GM18511 (cell line): Measurements from ENCODE around the gene CCDC88C.

Source experiments
- ATAC-seq: cut with Tn5 transposase; IDR thresholded peaks from one replicate; pipeline ENCODE4 v1.9.1; 2021; ENCODE audit warnings: mild to moderate bottlenecking, moderate library complexity; ENCODE audit not compliant: unreplicated experiment

Gene CCDC88C

DNA sequence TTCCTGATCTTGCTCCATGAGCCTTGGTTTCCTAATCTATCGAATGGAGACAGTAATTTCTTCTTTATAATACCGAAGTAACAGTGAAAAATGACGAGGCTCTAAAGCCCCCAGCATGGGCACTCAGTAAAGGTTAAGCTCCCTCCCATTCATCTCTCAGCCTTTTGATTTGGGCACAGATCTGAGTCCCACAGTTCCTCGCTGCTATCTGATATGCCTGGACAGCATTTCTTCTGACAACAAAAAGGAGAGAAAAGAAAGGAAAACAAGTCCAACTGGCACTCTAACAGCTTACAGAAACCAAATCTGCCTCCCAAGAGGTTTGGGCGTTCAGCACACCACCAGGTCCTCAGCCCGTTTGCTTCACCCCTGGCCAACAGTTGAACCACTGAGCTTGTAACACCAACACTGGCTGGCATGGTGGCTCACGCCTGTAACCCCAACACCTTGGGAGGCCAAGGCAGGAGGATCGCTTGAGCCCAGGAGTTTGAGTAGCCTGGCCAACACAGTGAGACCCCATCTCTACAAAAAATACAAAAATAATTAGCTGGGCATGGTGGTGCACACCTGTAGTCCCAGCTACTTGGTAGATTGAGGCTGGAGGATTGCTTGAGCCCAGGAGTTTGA is 19.5 kb downstream of the CCDC88C start:
- no peak for ATAC-seq

DNA sequence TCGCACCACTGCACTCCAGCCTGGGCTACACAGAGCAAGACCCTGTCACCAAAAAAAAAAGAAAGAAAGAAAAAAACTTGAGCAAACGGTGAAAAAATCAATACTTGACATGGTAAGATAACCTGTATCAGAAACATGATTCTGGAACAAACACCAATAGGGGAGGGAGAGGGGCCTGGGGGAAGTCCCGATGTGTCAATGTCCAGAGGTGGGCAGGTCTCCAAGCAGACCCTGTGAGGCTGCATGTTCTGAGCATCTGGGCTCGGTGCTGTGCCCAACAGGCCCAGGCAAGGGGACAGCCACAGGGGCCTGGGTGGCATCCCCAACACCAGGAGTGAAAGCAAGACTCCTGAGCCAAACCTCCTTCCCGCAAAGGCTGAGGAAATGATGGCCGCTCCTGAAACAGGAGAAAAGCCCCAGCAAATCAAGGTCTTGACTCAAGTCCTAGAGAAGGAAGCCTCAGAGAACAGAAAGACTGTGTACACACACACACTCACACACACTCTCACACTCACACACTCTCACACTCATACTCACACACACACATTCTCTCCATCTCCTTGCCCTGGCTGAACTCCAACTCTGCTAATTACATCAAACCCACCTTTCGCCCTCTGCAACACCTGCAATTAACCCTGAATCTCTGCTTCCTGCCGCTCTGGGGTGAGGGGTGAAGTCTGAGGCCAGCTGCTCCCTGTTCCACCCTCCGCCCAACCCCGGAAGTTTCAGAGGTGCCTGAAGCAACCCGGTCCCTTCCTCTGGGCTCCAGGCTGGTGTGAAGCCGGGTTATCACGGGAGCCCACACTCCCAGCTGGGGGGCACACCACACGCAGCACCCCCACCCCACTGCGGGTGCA is 20.4 kb downstream of the CCDC88C start:
- ATAC-seq = peak; percentile 83

GRCh38 chr14:91396013-91396660 is 21.5 kb downstream of the CCDC88C start:
- no peak for ATAC-seq

DNA sequence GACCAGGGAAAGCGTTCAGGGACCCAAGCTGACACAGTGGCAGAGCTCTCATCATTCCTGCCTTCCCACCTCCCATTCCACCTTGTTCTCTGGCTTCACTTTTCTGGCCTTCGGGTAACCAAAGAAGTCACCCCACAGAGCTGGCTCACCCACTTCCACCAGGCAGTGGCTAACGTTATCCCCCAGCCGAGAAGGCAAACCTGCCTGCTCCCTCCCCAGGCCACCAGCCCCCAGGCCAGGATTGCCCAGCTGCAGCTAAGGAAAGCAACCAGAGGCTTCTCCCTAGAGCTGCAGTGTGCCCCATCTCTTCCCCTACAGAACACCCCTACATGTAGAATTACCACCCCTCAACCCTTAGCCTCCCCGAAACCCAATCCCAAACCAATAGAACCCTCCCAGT is 22.2 kb downstream of the CCDC88C start:
- no peak for ATAC-seq

DNA sequence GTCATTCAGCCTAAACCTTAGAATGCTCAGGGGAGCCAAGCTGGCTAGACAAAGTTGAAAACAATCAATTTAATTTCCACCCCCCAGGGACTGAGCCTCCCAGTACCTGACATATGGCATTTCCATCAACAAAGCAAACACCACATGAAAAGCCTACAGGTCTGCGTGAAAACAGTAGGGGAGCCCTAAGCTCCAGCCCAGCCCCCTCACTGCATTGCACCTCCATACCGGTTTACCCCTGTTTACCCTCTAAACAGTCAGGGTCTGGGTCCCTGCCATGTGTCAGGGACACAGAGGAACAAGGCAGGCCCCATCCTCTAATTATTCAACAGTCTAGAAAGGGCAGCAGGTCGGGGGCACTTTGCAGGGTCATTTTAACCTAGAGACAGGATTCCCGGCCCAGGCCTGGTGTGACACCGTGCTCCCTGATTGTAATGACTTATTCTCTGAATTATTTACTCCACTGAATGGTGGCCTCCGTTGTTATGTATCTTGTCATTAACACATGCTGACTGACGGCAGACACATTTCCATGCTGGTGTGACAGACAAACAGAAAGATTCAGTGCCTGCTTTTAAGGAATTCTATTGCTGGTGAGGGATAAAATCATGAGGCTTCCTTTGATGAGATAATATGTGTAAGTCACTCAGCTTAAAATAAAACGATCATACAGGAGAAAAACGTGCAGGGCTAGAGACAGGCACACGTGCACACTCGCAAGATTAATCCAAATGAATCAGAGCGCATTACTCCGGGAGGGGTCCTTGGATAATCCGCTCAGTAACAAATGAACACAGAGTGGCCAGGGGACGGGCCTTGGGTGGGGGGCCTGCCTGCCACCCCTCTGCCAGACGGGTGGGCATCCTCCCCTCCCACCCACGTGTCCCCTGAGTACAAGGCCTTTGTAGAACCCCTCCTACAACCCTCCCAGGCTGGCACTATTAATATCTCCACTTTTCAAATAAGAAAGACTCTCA is 23.2 kb downstream of the CCDC88C start:
- no peak for ATAC-seq

DNA sequence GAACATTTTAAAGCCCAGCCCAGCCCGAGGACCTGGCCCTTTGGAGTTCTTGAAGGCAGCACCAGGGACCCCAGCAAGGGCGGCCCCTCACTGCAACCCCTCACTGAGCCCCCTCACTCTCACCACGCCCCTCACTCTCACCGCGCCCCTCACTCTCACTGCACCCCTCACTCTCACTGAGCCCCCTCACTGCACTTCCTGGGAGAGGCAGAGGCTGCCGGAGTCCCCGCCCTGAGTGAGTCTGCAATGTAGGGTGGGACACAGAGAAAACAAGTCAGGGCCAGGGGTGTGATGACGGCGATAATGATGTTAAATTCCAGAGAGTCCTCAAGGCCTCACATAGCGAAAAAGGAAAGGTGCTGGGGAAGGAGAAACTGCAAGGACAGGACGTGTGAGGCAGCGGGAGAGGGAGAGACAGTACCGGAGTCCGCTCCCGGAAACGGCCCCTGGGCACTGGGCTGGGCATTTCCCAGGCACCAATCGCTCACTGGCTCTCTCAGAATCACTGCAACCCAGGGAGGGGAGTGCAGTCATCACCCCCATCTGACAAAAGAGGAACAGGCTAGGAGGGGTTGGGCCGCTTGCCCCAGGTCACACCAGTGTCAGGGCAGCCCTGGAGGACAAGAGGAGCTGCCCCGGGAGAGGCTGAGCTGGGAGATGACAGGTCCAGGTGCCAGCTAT is 24.9 kb downstream of the CCDC88C start:
- ATAC-seq = no peak

DNA sequence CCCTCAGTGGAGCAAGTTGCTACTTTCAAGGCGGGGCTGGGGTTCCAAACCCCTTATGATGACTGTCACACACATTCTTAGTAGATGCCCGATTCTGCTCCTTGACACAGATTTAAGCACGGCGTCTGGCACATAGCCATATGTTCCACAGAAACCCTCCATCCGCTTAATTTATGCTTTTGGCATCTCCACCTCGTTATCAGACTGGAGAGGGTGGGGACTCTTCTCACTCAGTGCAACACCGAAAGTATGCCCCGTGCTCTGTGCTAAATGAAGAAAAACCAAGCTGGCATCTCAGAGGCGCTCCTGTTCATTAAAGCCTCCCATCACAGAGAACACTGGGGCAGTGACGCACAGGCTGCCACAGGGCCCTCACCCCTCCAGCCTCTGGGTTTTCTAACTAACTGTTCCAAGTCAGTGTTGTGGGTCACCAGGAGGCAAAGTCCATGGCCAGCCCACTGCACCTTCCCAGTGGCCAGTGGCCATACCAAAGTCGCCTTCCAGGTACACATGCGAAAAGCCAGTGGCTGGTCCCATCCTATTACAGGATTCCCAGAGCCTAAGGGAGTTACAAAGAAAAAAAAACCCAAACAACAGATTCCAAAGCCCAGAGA is 27.3 kb downstream of the CCDC88C start:
- ATAC-seq = no peak

- ATAC-seq = no peak
Measured at GRCh38 chr14:91389150-91389549, 28.5 kb downstream of the CCDC88C start.

DNA sequence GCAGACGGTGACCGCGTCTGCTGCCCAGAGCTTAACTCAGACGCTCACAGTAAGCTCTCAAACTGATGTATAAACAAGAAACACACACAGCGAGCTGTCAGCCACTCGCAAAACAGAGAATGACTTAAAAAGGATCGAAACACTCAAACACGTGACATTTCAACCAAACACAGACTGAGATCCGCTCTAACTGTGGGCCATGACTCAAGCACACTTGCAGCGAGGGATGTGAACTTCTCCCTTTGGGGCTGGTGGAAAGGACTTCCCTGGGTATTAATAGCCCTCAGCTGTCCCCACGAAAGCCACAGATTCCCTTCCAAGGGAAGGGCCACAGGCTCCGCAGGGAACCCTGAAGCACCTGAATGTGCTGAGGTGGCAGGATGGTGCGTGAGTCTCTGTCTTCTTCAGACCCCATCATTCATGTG is 29.1 kb downstream of the CCDC88C start:
- ATAC-seq = peak; percentile 88

DNA sequence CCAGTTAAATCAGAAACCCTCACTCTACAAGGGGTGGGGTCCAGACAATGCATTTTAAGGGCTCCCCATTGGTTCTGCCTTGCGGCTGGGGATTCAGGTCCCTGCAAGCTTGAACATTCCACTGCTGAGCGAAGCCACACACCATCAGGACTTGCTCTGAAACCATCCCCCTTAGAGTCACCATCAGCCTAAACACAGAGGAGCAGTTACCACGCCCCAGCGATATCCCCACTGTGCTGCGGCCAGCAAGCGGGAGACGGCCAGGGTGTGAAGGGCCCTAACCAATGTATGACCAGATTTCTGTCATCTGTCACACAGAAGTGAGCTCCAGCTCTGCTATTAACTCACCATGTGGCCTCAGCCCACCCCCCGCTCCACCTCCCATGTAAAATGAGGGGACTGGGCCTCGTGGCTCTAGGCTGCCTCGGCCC is 29.7 kb downstream of the CCDC88C start:
- no peak for ATAC-seq

- ATAC-seq = no peak
Measured at GRCh38 chr14:91387169-91387835, 30.3 kb downstream of the CCDC88C start.

DNA sequence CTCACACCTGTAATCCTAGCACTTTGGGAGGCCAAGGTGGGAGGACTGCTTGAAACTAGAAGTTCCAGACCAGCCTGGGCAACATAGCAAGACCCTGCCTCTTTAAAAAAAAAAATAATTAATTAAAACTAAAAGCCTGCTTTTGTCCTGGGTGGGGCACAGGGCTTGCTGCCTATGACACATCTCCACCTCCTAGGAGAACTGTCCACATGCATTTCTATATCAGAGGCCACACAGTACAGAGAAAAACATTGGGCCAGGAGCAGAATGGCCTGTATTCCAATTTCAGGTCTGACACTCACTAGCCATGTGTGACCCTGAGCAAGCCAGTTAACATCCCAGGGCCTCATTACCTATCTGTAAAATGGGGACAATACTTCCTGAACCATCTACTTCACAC is 31.9 kb downstream of the CCDC88C start:
- ATAC-seq = no peak

GRCh38 chr14:91385224-91385623 is 32.4 kb downstream of the CCDC88C start:
- ATAC-seq = no peak

- ATAC-seq = no peak
Measured at GRCh38 chr14:91383439-91383838, 34.2 kb downstream of the CCDC88C start.

DNA sequence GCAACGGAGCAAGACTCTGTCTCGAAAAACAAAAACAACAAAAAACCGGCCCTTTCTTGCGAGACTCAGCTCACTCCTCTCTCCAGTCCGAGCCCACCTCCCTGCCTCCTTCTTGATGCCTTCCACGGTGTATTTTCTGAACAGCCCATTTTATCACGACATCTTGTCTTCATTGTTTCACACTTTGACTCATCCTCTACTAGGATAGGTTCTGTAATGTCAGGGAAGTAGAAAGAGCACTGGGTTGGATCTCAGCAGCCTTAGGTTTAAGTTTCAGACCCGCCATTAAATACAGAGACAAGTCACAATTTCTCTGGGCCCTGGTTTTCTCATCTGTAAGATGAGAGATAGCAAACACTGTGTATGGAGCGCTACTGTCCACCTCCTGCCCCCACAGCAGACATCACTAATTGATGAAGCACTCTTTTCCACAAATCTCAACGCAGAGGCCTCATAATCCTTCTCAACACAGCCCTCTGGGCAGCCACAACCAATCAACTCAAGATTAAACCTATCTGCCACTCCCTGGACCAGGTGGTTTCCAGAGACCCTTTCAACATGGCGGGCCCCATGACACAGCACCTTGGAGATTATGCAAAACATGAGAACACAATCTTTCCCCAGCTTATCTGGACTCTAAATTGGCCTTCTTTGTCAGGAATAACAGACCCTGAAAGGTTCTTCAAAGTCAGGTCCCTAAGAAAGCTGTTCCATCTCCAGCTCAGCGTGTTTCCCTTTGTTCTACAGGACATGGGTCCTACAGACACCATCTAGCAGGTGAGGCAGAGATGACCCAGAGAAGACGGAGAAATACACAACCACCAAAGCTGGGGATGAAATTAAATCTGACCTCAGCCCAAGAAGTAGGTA is 35.6 kb downstream of the CCDC88C start:
- ATAC-seq = no peak

DNA sequence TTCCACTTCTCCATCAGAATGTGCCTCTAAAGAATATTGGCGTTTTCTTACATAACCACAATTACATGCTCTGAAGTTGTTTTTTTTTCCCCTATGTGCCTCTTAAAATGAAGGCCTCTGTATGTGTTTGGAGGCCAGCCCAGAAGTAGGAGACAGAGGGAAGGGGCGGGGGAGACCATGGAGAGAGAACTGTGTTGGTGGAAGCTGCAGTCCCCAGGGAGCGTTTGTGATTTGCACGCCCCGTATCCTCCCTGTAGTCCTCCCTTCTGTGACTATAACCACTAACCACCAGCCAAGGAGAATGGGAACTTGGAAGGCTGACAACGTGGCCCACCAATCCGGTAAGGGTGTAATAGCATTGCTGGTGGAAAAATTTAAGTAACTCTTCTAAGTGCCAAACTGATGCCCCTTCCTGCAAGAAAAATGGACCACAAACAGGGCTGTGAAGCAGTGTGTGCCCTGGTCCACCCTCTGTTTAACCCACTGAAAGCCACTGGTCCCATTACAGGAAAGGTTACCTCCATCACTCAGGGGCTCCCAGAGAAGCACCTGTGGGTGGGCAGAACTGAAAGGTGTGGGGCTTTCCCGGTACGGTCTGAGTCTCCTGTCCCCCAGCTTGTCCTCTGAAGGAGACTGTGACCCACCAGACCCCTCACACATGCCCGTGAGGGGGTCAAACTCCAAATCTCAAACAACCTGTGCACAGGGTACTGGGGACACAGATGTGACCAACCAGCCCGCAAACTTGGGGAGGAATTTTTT is 36.8 kb downstream of the CCDC88C start:
- ATAC-seq = no peak

DNA sequence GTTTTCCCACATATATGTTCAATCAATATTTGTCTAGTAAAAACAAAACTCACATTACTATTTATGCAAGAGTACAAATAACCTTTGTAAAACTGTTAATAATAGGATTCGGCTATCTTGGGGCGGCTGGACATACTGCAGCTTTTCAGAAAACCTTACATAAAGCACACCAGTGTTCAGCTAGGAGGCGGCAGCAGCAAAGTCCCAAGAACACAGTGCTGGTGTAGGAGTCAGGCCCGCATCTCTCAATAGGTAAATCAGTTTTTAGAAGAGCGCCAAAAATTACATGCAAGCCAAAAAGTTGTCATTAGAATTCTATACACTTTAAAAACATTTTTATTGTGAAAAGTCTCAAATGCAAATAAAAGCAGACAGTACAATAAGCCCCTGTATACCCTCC is 37.5 kb downstream of the CCDC88C start:
- no peak for ATAC-seq

GRCh38 chr14:91379579-91379932 is 38.1 kb downstream of the CCDC88C start:
- no peak for ATAC-seq
